HG03159 (cell line): Measurements from ENCODE around the gene GRIK4.

Source experiments
- ATAC-seq: cut with Tn5 transposase; IDR thresholded peaks from one replicate; pipeline ENCODE4 v1.9.1; 2021; ENCODE audit warnings: mild to moderate bottlenecking, moderate library complexity; ENCODE audit not compliant: unreplicated experiment

Gene GRIK4

DNA sequence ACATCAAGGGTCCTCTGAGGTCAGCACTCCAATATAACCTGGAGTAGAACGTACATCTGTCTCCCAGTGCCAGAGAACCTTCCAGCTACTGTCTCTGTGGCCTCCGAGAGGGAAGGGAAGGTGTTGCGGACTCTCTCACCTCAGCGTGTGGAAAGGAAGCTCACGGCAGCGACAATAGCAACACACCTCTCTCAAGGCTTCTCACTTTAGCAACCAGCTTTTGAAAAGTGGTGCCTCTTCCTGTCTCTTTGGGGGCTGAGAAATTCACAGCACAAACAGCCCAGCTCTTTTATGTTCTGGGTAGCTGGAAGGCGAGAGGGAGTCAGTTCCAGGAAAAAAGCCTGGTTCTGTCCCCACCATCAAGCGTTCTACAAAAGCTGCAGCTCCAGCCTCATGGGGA, 355.5 kb downstream of the GRIK4 start:
- ATAC-seq, result no peak

DNA sequence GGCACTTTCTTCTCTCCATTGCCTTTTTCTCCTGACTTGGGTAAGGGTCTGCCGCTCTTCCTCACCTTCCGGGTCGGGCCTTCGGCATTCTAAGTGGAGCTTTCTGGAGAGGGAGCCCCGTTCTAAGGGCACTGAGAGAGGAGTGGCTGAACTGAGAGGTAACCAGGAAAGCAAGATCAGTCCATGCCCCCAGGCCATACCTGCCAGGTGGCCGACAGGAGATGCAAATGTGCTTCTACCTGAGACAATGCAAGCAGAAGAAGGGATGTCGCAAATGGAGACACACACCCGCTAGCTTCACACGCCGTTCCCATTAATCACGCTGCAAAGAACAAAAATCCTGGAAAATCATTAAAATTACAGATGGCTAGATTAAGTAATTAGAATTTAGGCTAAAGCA, 356.0 kb downstream of the GRIK4 start:
- ATAC-seq, result no peak

GRCh38 chr11:120867988-120868387, 356.4 kb downstream of the GRIK4 start:
- ATAC-seq, result no peak

DNA sequence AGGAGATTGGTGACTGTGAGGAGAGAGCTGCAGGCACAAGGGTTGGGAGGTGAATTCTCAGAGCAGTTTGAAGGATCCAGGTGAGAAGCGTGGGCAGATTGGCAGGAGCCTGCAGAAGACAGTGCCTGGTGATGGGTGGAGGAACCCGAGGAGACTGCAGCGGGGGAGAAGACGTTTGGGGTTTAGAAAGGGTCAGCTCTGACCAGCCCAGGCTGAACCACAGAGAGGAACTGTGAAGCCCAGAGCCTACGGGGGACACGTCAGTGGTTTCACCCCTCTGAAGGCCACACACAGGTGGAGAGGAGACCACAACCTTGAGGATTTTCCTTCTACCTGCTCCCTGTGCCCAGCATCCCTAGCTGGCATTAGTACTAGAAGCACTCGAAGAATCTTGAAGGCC, 357.5 kb downstream of the GRIK4 start:
- ATAC-seq, result peak; percentile 13

DNA sequence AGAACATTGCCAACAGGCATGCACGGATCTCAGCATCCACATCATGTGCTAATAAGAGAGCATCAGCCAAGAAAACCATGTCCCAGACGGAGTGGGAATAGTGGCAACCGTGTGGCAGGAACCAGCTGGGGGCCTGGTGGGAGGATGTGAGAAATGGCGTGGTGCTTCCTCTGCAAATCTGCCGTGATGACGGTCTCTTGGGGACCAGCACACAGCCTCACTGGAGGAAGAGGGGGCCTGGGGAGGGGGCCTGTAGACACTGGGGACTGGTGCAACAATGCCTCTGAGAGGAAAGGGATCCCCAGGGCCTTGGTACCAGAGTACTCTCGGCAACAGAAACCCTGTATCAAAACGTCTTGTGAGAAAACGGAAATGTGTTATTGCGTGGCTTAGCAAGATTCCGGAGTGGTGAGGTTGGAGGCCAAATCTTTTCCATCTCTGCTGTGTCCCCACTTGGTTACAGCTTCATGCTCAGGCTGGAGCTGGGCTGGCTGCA, 358.0 kb downstream of the GRIK4 start:
- peak; percentile 58 for ATAC-seq

DNA sequence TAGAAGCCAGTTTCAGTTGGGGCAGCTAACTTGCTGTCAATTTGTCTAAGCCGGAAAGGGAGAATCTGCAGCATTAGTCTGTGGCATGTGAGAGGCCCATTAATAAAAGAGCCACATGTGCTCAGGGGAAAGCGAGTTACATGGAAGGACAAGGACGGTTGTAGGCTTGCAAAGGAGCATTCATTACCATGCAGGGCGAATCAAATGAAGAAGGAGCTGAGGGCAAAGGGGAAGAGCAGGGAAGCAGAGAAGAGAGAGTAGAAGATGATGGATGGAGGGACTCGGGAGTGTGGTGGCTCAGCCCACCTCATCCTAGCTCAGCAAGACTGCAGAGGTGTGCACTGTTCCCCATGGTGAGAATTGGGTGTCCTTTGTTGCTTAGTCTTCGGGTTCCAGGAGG, 359.6 kb downstream of the GRIK4 start:
- no peak for ATAC-seq

DNA sequence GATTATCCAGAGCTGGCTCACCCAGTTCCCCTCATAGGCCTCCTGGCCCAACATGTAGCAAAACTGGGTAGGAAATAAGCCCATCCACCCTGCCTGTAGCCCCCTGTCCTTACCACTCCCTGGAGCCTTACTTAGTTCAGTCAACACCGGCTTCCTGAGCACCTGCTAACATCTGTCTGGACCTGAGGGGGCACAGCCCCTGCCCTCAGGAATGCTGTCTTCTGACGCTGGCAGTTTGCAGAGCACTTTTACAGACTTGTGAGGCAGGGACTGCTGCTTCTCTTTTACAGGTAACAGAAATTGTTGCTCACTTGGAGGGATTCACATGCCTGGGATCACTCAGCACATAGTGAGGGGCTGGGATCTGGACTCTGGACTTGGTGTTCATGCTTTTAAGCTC, 360.4 kb downstream of the GRIK4 start:
- no peak for ATAC-seq

- ATAC-seq, result no peak
These were observed 362.6 kb downstream of the GRIK4 start for GRCh38 chr11:120873966-120874735.

DNA sequence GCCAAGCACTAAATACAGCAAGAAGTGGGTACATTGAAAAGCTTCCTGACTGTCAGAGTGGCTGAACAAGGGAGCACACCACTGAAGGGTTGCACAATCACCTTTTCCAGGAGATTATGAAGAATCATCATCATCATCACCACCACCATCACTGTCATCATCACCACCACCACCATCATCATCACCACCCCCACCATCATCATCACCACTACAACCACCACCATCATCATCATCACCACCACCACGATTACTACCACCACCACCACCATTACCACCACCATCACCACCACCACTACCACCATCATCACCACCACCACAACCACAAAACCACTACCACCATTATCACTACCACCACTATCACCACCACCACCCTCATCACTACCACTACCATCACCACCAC, 364.4 kb downstream of the GRIK4 start:
- ATAC-seq, result no peak

GRCh38 chr11:120877746-120878365, 366.3 kb downstream of the GRIK4 start:
- no peak for ATAC-seq

DNA sequence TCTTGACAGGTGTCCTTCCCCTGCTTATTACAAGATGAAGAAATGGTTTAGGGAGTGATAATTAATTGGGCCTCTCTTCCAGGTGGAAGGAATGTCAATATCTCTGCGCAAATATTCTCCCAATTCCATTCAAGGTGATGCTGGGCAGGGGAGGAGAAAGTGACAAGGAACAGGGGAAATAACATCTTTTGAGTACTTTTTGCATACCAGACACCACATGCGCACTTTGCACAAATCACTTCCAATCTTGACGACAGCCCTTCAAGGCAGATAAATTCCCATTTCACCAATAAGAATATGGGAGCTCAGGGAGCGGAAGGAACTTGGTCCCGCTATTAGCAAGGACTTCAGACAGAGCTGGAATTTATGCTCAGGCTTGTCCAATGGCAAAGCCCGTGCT, 367.2 kb downstream of the GRIK4 start:
- ATAC-seq, result no peak

DNA sequence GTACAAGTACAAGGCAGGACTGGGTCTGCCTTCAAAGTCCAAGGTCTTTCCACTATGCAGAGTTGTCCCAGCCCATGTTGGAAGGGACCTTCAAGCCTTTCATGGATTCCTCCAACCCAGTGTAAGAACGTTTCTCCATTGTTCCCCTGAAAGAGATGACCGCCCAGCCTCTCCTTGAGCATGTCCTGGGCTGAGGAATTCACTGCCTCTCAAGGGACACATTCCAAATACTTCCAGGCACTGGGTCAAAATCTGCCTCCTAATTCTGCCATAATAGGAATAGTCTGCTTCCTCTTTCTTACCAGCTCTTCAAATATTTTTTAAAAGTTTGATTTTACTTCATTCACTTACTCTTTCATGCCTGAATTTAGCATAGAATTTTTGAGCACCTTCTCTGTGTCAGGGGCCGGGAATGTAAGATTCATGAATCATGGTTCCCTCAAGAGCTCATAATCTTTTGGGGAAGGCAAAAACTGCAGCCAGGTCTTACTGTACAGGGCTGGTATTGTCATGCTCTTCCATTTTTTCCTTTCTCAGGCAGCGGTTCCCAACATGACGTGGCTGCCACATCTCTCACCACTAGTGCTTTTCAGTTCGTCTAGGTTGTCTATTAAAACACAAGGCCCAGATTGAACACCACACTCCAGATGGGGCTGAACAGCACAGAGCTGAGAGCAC, 369.1 kb downstream of the GRIK4 start:
- no peak for ATAC-seq

DNA sequence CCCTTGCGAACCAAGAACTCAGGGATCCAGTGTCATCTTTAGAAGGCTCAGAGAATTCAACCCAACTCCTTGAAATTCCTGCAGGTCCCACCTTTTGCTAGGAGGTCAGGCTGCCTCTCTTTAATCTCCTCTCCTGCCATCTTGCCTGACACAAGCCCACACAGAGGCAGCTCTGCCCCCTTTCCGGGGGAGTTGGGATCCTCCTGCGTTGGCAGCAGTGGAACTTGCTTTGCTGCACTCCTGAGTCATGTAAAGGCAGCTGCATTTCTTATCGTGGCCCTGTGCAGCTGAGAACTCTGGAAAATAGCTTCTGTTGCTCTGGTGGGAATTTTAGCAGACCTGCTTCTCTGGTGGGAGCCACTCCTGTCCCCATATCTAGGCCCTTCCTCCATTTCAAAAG, 370.0 kb downstream of the GRIK4 start:
- no peak for ATAC-seq

GRCh38 chr11:120882175-120882574, 370.6 kb downstream of the GRIK4 start:
- no peak for ATAC-seq

GRCh38 chr11:120883404-120884080, 372.0 kb downstream of the GRIK4 start:
- no peak for ATAC-seq

DNA sequence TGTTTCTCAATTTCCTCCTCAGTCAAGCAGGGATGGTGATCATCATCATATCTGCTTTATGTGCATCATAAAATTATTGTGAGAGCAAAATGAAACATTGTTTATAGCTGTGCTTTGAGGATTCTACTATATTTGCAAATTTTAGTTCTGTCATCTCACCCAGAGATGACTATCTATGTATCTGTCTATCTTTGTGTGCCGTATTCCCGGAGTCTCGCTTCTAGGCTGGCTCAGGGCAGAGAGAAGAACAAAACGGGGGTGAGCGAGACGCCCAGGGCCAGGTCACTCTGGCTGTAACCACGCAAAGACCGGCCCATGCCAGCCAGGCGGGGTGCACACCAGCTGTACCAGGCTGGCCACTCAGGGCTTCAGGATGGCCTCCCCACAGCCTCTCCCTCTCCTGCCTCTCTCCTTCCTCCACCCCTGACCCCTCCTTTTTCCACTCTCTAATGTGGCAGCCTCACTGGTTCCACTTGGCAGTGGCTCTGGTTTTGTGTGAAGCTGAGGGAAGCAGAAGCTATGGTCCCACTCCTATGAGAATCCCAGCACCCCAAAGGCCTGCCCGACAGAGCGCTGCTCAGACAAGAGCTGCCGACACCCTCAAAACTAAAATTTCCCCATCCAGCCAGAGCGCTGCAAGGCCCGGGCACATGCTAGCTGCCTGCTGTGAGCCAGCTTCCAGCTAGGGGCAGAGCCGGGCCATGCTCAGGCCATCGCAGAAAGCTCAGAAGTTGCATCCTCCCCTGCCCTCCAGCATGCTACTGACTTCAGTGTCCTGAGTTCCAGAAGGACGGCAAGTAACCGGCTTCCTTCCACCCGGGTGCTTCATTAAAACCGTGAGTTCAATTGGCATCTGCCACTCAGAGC, 372.8 kb downstream of the GRIK4 start:
- ATAC-seq, result no peak

DNA sequence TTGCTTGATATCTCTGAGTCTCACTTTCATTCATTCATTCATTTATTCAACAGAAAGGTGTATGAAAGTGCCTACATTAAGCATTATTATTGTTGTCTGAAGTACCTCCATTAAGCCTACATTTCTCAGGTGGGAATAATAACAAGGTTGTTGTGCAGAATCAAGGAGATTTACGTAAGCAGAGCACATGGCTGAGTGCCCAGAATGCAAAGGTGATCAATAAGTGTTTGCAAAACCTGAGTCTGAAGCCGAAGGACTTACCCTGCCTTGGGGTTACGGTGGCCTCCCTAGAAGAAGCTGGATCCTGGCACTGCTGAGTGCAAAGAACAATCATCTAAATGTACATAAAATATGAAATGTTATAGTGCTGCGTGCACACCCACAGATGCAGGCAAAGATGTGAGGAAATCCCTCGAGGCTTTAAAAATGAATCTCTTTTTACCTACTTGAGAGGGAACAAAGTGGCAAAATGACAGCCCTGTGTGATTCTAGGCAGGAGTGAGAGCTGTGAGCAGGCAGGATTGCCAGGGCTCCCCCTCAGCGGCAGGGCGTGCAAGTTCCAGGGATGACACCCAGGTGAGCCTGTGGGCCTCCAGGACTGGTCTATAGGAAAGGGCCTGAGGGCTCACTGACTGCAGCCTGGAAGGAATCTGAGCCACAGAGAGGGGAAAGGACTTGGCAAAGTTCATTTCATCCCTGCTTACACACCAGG, 379.2 kb downstream of the GRIK4 start:
- no peak for ATAC-seq

- peak; percentile 70 for ATAC-seq
These were observed 382.1 kb downstream of the GRIK4 start for GRCh38 chr11:120893440-120894201.
